H1 (cell line): ENCODE data around the gene NELFCD. TPM values are rescaled to one million over a fixed set of nuclear protein-coding genes. Genes with fewer than 3 reads are reported as not detected.

Experiments used
- GABPA ChIP-seq: IDR thresholded peaks from 2 replicates; pipeline ENCODE4 v1.6.1; 2011; ENCODE audit warnings: mild to moderate bottlenecking, low read length, moderate library complexity, borderline replicate concordance; ENCODE audit not compliant: insufficient read depth
- RAD21 ChIP-seq, 2 experiments: IDR thresholded peaks in 1 of 2; conservative IDR thresholded peaks in 1 of 2; 2 replicates each; pipeline ENCODE4 v1.6.1; 2011; ENCODE audit warnings: low read depth in 2 of 2, low read length in 2 of 2, improper control_type of control experiment in 1 of 2, inconsistent platforms in 1 of 2, mild to moderate bottlenecking in 1 of 2, moderate library complexity in 1 of 2
- polyA plus RNA-seq, 7 experiments: library from polyadenylated mRNA; depleted of rRNA in 3 of 7; stranded (reverse) in 5 of 7; unstranded in 2 of 7; fragments of >200 nt in 5 of 7; fragments of 200-250 nt in 2 of 7; gene quantifications; 1 replicate in 5 of 7; 2 replicates in 1 of 7; 4 replicates in 1 of 7; pipeline versions ENCODE4 v1.2.1 to v1.2.3, GENCODE V29; 2011 to 2013; ENCODE audit warnings: missing spikeins in 2 of 7, mixed read lengths in 2 of 7
- total RNA-seq: library from RNA; stranded (reverse); fragmentation: NEBNext Ultra II Directional; extraction: Animal tissue kit (Norgen Biotek cat#: 25700); gene quantifications from 2 replicates; pipeline ENCODE4 v1.2.1, GENCODE V29; 2021
- TF ChIP-seq, protein P1 (sequence below): IDR thresholded peaks from 2 replicates; pipeline ENCODE4 v1.6.1; 2011; ENCODE audit warnings: low read length, improper control_type of control experiment

NELFCD gene
- total and polyA plus RNA-seq, 2 of the 8 experiments (the other 6 are each of a cell fraction or from before 2014, with no cell fraction given): 35.5 to 59.6 TPM

DNA sequence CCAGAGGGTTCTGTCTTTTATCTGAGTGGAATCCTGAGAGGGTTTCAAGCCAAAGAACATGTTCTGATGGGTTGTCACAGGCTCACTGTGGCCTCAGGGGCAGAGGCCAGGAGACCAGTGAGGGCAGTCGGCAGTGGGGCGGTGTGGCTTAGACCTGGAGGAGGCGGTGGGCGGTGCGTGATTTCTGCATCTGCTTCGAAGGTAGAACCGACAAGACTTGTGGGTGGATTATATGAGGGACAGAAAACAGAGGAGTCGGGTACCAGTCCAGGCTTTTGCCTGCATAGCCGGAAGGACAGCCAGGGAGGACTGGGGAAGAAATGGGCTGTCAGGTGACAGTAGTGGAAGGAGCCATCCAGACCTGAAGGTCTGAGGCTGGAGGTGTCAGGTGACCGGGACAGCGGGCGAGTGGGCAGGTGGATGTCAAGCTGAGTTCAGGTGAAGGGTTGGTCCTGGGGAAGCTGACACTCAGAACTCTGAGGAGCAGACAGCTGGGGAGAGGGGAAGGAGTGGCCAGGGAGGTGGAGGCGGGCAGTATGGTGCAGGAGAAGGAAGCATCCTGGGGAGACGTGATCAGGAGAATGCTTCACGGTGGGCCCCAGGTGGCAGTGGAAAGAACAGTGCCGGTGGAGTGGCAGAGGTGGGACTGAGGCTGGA lies 22.9 kb downstream of the NELFCD start (continued):
- TF ChIP-seq RAD21 (IDR thresholded peaks at IDR 0.05 in 1 of 2, conservative IDR thresholded peaks at IDR 0.05 in 1 of 2; ENCODE audit: low read depth in 2 of 2, low read length in 2 of 2): no peak
- TF ChIP-seq, protein P1, sequence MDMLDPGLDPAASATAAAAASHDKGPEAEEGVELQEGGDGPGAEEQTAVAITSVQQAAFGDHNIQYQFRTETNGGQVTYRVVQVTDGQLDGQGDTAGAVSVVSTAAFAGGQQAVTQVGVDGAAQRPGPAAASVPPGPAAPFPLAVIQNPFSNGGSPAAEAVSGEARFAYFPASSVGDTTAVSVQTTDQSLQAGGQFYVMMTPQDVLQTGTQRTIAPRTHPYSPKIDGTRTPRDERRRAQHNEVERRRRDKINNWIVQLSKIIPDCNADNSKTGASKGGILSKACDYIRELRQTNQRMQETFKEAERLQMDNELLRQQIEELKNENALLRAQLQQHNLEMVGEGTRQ: no peak
- no peak for TF ChIP-seq GABPA
